HG03457 (cell line): ENCODE measurements around the gene RALGPS1.

ENCODE experiments used
- ATAC-seq: cut with Tn5 transposase; IDR thresholded peaks from one replicate; pipeline ENCODE4 v1.9.1; 2021; ENCODE audit warnings: moderate number of reproducible peaks; ENCODE audit not compliant: unreplicated experiment

The RALGPS1 gene

GRCh38 chr9:127050152-127050551 lies 135.6 kb downstream of the RALGPS1 start:
- no peak for ATAC-seq

- no peak for ATAC-seq
Observed at GRCh38 chr9:127050591-127051001, 136.0 kb downstream of the RALGPS1 start.

- ATAC-seq = no peak
Observed at GRCh38 chr9:127051881-127052595, 137.5 kb downstream of the RALGPS1 start.

- no peak for ATAC-seq
Observed at GRCh38 chr9:127053057-127053821, 138.7 kb downstream of the RALGPS1 start.

- no peak for ATAC-seq
Observed at GRCh38 chr9:127053960-127054359, 139.4 kb downstream of the RALGPS1 start.

- ATAC-seq = no peak
Observed at GRCh38 chr9:127055745-127056402, 141.3 kb downstream of the RALGPS1 start.

GRCh38 chr9:127056446-127056845 lies 141.9 kb downstream of the RALGPS1 start:
- ATAC-seq = no peak

GRCh38 chr9:127058011-127058644 lies 143.5 kb downstream of the RALGPS1 start:
- no peak for ATAC-seq

- ATAC-seq = no peak
Observed at GRCh38 chr9:127058645-127059021, 144.1 kb downstream of the RALGPS1 start.

GRCh38 chr9:127059030-127059429 lies 144.4 kb downstream of the RALGPS1 start:
- no peak for ATAC-seq

GRCh38 chr9:127059765-127060361 lies 145.3 kb downstream of the RALGPS1 start:
- no peak for ATAC-seq

GRCh38 chr9:127061411-127061810 lies 146.8 kb downstream of the RALGPS1 start:
- ATAC-seq = no peak

- no peak for ATAC-seq
Observed at GRCh38 chr9:127064335-127064734, 149.8 kb downstream of the RALGPS1 start.

- ATAC-seq = no peak
Observed at GRCh38 chr9:127065592-127065991, 151.0 kb downstream of the RALGPS1 start.

- ATAC-seq = no peak
Observed at GRCh38 chr9:127066060-127066850, 151.7 kb downstream of the RALGPS1 start.

- ATAC-seq = no peak
Observed at GRCh38 chr9:127066851-127067136, 152.2 kb downstream of the RALGPS1 start.

- no peak for ATAC-seq
Observed at GRCh38 chr9:127067603-127068220, 153.1 kb downstream of the RALGPS1 start.

GRCh38 chr9:127074561-127075548 lies 160.3 kb downstream of the RALGPS1 start:
- no peak for ATAC-seq
